Stimulated activated CD4-positive, alpha-beta T cell treated with anti-CD3 and anti-CD28 coated beads, Interleukin-15, amount 100 ng/mL, for 1 hour (primary cell): Measurements from ENCODE around the gene CEP290.

Experiments
- DNase-seq, 2 donors: peaks; one replicate each; pipeline ENCODE4 v3.0.0-alpha.2; 2020; ENCODE audit warnings: low read depth in 1 of 2, low spot score in 1 of 2

CEP290 gene

GRCh38 chr12:88141774-88142609 lies at the start of gene CEP290, which contains the start of gene TMTC3:
Gene CEP290, minus strand, starts transcription at chr12:88142088. Its CDS starts 781 bp downstream, at chr12:88141307.
Gene TMTC3, plus strand, starts transcription at chr12:88142307. Its CDS starts 6,009 bp downstream, at chr12:88148316.
- peak; percentile 76 to 82 for DNase-seq

- DNase-seq = no peak
Observed at GRCh38 chr12:88188180-88188579, 46.3 kb upstream of the CEP290 start.

- no peak for DNase-seq
Observed at GRCh38 chr12:88187571-88187970, 45.7 kb upstream of the CEP290 start.

- DNase-seq = no peak
Observed at GRCh38 chr12:88185988-88186387, 44.1 kb upstream of the CEP290 start.

- DNase-seq = no peak
Observed at GRCh38 chr12:88185279-88185678, 43.4 kb upstream of the CEP290 start.

GRCh38 chr12:88184196-88184595 lies 42.3 kb upstream of the CEP290 start:
- no peak for DNase-seq

GRCh38 chr12:88182416-88182815 lies 40.5 kb upstream of the CEP290 start:
- no peak for DNase-seq

- no peak for DNase-seq
Observed at GRCh38 chr12:88181881-88182280, 40.0 kb upstream of the CEP290 start.

- DNase-seq = no peak
Observed at GRCh38 chr12:88179436-88180014, 37.6 kb upstream of the CEP290 start.

GRCh38 chr12:88175544-88175943 lies 33.7 kb upstream of the CEP290 start:
- no peak for DNase-seq

- DNase-seq = no peak
Observed at GRCh38 chr12:88172844-88173407, 31.0 kb upstream of the CEP290 start.

GRCh38 chr12:88167384-88167783 lies 25.5 kb upstream of the CEP290 start:
- DNase-seq = no peak

- DNase-seq = no peak
Observed at GRCh38 chr12:88166179-88166578, 24.3 kb upstream of the CEP290 start.

- DNase-seq = no peak
Observed at GRCh38 chr12:88163371-88163770, 21.5 kb upstream of the CEP290 start.

GRCh38 chr12:88156075-88156654 lies 14.3 kb upstream of the CEP290 start:
- DNase-seq = no peak

- no peak for DNase-seq
Observed at GRCh38 chr12:88153959-88154358, 12.1 kb upstream of the CEP290 start.

- no peak for DNase-seq
Observed at GRCh38 chr12:88150063-88150462, 8.2 kb upstream of the CEP290 start.

- DNase-seq = no peak
Observed at GRCh38 chr12:88145567-88146505, 3.9 kb upstream of the CEP290 start.

GRCh38 chr12:88144546-88145468 lies 2.9 kb upstream of the CEP290 start:
- DNase-seq = no peak

GRCh38 chr12:88144037-88144436 lies 2.1 kb upstream of the CEP290 start:
- no peak for DNase-seq
